A549 (cell line): Measurements from ENCODE around the gene DDX1.

ENCODE experiments used
- EP300 ChIP-seq, 2 experiments: fragments of >200 bp; sonication (Bioruptor Twin); formaldehyde crosslinking; IDR thresholded peaks; 2 replicates in 1 of 2; 3 replicates in 1 of 2; pipeline ENCODE4 v1.6.1; 2016 to 2017
- HDAC2 ChIP-seq: fragments of 200-600 bp; sonication (generic); IDR thresholded peaks from 2 replicates; pipeline ENCODE4 v1.6.1; 2016
- KDM1A ChIP-seq: fragments of 200-600 bp; sonication (generic); IDR thresholded peaks from 2 replicates; pipeline ENCODE4 v1.6.1; 2016; ENCODE audit warnings: low read depth, mild to moderate bottlenecking
- MYC ChIP-seq: IDR thresholded peaks from 2 replicates; pipeline ENCODE4 v1.6.1; 2012; ENCODE audit warnings: mild to moderate bottlenecking, inconsistent platforms, low read length, improper control_type of control experiment, borderline replicate concordance
- POLR2A ChIP-seq: IDR thresholded peaks from 2 replicates; pipeline ENCODE4 v1.6.1; 2012; ENCODE audit warnings: mild to moderate bottlenecking, low read length
- RFX5 ChIP-seq: fragments of 450-650 bp; IDR thresholded peaks from 2 replicates; pipeline ENCODE4 v1.7.1; 2014; ENCODE audit warnings: antibody characterized with exemption, mild to moderate bottlenecking, moderate library complexity
- TF ChIP-seq, protein P1 (sequence below): IDR thresholded peaks from 2 replicates; pipeline ENCODE4 v1.6.1; 2012
- TF ChIP-seq, protein P2 (sequence below): fragments of >200 bp; sonication (Bioruptor Twin); formaldehyde crosslinking; IDR thresholded peaks from 3 replicates; pipeline ENCODE4 v1.5.1; 2016
- TF ChIP-seq, protein P3 (sequence below): IDR thresholded peaks from 2 replicates; pipeline ENCODE4 v1.6.1; 2012; ENCODE audit warnings: low read depth, borderline replicate concordance

GRCh38 chr2:15634846-15635490, 43.3 kb downstream of the DDX1 start:
- TF ChIP-seq, protein P1, sequence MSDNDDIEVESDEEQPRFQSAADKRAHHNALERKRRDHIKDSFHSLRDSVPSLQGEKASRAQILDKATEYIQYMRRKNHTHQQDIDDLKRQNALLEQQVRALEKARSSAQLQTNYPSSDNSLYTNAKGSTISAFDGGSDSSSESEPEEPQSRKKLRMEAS, result no peak
- no peak for TF ChIP-seq POLR2A
- TF ChIP-seq, protein P2, sequence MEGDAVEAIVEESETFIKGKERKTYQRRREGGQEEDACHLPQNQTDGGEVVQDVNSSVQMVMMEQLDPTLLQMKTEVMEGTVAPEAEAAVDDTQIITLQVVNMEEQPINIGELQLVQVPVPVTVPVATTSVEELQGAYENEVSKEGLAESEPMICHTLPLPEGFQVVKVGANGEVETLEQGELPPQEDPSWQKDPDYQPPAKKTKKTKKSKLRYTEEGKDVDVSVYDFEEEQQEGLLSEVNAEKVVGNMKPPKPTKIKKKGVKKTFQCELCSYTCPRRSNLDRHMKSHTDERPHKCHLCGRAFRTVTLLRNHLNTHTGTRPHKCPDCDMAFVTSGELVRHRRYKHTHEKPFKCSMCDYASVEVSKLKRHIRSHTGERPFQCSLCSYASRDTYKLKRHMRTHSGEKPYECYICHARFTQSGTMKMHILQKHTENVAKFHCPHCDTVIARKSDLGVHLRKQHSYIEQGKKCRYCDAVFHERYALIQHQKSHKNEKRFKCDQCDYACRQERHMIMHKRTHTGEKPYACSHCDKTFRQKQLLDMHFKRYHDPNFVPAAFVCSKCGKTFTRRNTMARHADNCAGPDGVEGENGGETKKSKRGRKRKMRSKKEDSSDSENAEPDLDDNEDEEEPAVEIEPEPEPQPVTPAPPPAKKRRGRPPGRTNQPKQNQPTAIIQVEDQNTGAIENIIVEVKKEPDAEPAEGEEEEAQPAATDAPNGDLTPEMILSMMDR, result no peak
- no peak for TF ChIP-seq HDAC2
- no peak for TF ChIP-seq RFX5
- TF ChIP-seq, protein P3, sequence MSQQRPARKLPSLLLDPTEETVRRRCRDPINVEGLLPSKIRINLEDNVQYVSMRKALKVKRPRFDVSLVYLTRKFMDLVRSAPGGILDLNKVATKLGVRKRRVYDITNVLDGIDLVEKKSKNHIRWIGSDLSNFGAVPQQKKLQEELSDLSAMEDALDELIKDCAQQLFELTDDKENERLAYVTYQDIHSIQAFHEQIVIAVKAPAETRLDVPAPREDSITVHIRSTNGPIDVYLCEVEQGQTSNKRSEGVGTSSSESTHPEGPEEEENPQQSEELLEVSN, result no peak
- TF ChIP-seq MYC, result no peak
- TF ChIP-seq EP300 (IDR thresholded peaks at IDR 0.05), result no peak
- no peak for TF ChIP-seq KDM1A
